Ishikawa (cell line): Measurements from ENCODE around the gene ALKBH3.

Experiments
- CEBPB ChIP-seq: IDR thresholded peaks from 2 replicates; pipeline ENCODE4 v1.6.1; 2012
- CREB1 ChIP-seq: IDR thresholded peaks from 2 replicates; pipeline ENCODE4 v1.6.1; 2012; ENCODE audit warnings: low read depth
- EGR1 ChIP-seq: IDR thresholded peaks from 2 replicates; pipeline ENCODE4 v1.6.1; 2012
- EP300 ChIP-seq: IDR thresholded peaks from 2 replicates; pipeline ENCODE4 v1.6.1; 2012; ENCODE audit warnings: borderline replicate concordance
- FOXM1 ChIP-seq: IDR thresholded peaks from 2 replicates; pipeline ENCODE4 v1.6.1; 2012; ENCODE audit warnings: low read depth, borderline replicate concordance
- NFIC ChIP-seq: IDR thresholded peaks from 2 replicates; pipeline ENCODE4 v1.6.1; 2012
- RAD21 ChIP-seq: IDR thresholded peaks from 2 replicates; pipeline ENCODE4 v1.6.1; 2012; ENCODE audit warnings: low read depth
- TAF1 ChIP-seq: IDR thresholded peaks from 2 replicates; pipeline ENCODE4 v1.6.1; 2012; ENCODE audit warnings: low read depth, mild to moderate bottlenecking
- TCF12 ChIP-seq: IDR thresholded peaks from 2 replicates; pipeline ENCODE4 v1.6.1; 2012; ENCODE audit warnings: low read depth
- TEAD4 ChIP-seq: IDR thresholded peaks from 2 replicates; pipeline ENCODE4 v1.6.1; 2012
- YY1 ChIP-seq: IDR thresholded peaks from 2 replicates; pipeline ENCODE4 v1.6.1; 2012; ENCODE audit warnings: low read depth
- ZBTB7A ChIP-seq: IDR thresholded peaks from 2 replicates; pipeline ENCODE4 v1.6.1; 2012; ENCODE audit warnings: low read depth
- TF ChIP-seq, protein P1 (sequence below): IDR thresholded peaks from 2 replicates; pipeline ENCODE4 v1.6.1; 2012; ENCODE audit warnings: low read depth, mild to moderate bottlenecking
- TF ChIP-seq, protein P2 (sequence below): IDR thresholded peaks from 2 replicates; pipeline ENCODE4 v1.6.1; 2012
- TF ChIP-seq, protein P3 (sequence below): IDR thresholded peaks from 2 replicates; pipeline ENCODE4 v1.6.1; 2012

The ALKBH3 gene

DNA sequence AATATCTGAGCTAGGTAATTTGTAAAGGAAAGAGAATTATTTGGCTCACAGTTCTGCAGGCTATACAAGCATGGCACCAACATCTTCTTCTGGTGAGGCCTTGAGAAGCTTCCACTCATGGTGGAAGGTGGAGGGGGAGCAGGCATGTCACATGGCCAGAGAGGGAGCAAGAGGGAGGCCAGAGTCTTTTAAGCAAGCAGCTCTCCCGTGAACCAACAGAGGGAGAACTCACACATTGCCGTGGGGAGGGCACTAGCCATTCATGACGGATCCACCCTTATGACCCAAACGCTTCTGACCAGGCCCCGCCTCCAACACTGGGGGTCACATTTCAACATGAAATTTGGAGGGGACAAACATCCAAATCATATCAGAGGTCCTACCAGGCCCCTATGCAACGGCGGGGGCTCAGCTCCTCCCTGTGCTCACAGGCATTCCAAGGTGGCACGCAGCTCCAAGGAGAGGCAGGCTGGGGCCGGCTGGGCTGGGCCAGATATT is 66.4 kb downstream of the ALKBH3 start:
- TF ChIP-seq FOXM1: no peak
- TF ChIP-seq, protein P1, sequence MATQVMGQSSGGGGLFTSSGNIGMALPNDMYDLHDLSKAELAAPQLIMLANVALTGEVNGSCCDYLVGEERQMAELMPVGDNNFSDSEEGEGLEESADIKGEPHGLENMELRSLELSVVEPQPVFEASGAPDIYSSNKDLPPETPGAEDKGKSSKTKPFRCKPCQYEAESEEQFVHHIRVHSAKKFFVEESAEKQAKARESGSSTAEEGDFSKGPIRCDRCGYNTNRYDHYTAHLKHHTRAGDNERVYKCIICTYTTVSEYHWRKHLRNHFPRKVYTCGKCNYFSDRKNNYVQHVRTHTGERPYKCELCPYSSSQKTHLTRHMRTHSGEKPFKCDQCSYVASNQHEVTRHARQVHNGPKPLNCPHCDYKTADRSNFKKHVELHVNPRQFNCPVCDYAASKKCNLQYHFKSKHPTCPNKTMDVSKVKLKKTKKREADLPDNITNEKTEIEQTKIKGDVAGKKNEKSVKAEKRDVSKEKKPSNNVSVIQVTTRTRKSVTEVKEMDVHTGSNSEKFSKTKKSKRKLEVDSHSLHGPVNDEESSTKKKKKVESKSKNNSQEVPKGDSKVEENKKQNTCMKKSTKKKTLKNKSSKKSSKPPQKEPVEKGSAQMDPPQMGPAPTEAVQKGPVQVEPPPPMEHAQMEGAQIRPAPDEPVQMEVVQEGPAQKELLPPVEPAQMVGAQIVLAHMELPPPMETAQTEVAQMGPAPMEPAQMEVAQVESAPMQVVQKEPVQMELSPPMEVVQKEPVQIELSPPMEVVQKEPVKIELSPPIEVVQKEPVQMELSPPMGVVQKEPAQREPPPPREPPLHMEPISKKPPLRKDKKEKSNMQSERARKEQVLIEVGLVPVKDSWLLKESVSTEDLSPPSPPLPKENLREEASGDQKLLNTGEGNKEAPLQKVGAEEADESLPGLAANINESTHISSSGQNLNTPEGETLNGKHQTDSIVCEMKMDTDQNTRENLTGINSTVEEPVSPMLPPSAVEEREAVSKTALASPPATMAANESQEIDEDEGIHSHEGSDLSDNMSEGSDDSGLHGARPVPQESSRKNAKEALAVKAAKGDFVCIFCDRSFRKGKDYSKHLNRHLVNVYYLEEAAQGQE: no peak
- TF ChIP-seq, protein P2, sequence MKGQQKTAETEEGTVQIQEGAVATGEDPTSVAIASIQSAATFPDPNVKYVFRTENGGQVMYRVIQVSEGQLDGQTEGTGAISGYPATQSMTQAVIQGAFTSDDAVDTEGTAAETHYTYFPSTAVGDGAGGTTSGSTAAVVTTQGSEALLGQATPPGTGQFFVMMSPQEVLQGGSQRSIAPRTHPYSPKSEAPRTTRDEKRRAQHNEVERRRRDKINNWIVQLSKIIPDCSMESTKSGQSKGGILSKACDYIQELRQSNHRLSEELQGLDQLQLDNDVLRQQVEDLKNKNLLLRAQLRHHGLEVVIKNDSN: peak; percentile 63

DNA sequence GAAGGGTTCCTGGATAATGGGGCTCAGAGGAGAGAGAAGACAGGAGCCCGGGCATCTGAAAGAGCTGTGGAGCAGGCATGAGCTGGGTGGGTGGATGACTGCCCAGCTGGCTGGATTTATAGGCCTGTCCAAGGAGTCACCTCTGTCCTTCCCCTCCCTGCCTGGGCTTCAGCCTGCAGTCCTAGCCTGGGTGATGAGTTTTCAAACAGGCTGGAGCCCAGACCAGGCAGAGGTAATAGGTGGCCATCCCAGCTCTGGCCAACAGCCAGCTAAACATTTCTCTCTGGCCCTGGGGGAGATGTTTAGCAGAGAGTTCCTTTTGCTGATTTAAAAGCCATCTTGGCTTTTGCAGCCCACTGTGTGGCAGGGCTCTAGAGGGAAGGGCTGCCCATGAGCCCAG is 67.2 kb downstream of the ALKBH3 start:
- no peak for TF ChIP-seq FOXM1

DNA sequence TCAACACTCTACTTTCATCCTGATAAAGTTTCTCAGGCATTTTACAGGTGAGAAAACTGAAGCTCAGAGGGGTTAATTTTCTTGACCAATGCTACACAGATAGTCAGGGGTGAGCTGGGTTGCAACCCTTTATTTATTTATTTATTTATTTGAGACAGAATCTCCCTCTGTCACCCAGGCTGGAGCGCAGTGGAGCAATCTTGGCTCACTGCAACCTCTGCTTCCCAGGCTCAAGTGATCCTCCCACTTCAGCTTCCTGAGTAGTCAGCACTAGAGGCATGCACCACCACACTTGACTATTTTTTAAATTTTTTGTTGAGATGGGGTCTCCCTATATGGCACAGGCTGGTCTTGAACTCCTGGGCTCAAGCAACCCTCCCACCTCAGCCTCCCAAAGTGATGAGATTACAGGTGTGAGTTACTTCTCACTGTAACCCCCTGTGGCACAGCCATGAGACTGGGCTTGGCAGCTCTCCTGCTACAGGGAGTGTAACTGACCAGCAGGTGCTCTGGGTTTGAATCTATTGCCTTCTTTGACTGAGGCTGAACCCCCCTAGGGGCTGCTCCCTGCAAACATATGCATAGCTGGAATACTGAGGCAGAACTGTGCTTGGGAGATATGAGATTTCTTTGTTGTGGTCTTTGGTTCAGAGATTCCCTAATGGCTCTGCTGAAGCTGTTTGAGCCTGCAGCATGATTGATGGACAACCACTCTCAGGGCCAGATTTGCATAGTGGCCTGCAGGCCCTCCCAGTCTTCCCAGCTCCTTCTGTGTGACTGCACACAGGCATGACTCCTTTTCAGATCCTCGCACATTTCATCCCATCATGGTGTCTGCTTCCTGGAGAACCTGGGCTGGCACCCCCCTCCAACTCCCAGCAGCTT is 68.0 kb downstream of the ALKBH3 start:
- TF ChIP-seq, protein P1: no peak
- TF ChIP-seq FOXM1 (no peak), NFIC (no peak), EP300 (no peak), ZBTB7A (no peak), EGR1 (no peak), TAF1 (no peak), RAD21 (no peak), CEBPB (no peak), YY1 (no peak), TEAD4 (no peak), TCF12 (no peak), CREB1 (no peak)
- TF ChIP-seq, protein P3, sequence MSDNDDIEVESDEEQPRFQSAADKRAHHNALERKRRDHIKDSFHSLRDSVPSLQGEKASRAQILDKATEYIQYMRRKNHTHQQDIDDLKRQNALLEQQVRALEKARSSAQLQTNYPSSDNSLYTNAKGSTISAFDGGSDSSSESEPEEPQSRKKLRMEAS: no peak
- TF ChIP-seq, protein P2: no peak

DNA sequence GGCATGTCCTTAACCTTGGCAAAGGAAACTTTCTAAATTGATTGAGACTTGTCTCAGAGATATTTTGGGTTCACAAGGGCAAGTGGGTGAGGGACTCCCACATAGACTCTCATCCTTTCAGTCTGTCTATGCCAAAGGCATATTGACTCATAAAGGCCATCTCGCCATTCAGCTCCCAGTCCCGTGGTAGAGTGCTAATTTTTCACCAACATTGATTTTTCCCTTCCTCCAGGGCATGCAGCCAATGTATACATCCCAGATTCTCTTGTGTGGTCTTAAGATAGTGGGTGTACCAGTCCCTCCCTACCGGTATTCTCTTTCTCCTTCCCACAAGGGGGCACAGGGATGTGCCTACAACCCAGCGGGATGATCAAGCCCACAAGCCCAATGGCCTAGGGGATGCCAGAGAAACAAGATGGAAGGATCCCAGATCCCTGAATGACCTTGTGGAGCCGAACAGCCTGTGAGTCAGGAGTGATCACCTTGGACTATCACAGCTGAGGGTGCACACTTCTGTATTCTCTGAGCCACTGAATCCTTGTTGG is 69.8 kb downstream of the ALKBH3 start:
- no peak for TF ChIP-seq TAF1
- no peak for TF ChIP-seq EP300
- no peak for TF ChIP-seq TCF12
- TF ChIP-seq FOXM1: no peak
- TF ChIP-seq ZBTB7A: no peak
- TF ChIP-seq YY1: no peak
- TF ChIP-seq, protein P3: no peak
- TF ChIP-seq NFIC: no peak
- no peak for TF ChIP-seq EGR1
- no peak for TF ChIP-seq CREB1
- TF ChIP-seq, protein P1: no peak
- TF ChIP-seq, protein P2: no peak
- no peak for TF ChIP-seq RAD21
- TF ChIP-seq CEBPB: no peak
- TF ChIP-seq TEAD4: no peak
